Measurements from ENCODE around the gene NOXA1.

DNA sequence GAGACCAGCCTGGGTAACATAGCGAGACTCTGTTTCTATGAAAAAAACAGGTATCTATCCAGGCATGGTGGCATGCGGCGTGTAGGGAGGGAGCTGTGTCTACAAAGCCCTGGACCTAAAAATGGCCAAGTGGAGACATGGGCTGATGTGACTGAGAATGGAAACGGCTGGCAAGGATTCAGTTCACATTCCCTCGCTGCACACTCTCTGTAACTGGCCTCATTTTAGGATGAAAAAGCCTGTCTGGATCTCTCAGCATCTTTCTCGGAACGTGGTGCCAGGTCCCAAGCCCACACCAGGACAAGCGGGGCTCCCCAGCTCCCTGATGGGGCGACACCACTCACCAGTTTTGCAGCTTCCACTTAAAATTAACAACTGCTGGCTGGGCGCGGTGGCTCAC lies 13.7 kb upstream of the NOXA1 start:
- TF ChIP-seq, protein P1, sequence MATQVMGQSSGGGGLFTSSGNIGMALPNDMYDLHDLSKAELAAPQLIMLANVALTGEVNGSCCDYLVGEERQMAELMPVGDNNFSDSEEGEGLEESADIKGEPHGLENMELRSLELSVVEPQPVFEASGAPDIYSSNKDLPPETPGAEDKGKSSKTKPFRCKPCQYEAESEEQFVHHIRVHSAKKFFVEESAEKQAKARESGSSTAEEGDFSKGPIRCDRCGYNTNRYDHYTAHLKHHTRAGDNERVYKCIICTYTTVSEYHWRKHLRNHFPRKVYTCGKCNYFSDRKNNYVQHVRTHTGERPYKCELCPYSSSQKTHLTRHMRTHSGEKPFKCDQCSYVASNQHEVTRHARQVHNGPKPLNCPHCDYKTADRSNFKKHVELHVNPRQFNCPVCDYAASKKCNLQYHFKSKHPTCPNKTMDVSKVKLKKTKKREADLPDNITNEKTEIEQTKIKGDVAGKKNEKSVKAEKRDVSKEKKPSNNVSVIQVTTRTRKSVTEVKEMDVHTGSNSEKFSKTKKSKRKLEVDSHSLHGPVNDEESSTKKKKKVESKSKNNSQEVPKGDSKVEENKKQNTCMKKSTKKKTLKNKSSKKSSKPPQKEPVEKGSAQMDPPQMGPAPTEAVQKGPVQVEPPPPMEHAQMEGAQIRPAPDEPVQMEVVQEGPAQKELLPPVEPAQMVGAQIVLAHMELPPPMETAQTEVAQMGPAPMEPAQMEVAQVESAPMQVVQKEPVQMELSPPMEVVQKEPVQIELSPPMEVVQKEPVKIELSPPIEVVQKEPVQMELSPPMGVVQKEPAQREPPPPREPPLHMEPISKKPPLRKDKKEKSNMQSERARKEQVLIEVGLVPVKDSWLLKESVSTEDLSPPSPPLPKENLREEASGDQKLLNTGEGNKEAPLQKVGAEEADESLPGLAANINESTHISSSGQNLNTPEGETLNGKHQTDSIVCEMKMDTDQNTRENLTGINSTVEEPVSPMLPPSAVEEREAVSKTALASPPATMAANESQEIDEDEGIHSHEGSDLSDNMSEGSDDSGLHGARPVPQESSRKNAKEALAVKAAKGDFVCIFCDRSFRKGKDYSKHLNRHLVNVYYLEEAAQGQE (IDR thresholded peaks at IDR 0.05; ENCODE audit: borderline replicate concordance) = no peak
- TF ChIP-seq POLR2AphosphoS5 (IDR thresholded peaks at IDR 0.05) (no peak), MXI1 (conservative IDR thresholded peaks at IDR 0.05; ENCODE audit: poor library complexity, severe bottlenecking) (no peak), SMC3 (conservative IDR thresholded peaks at IDR 0.05; ENCODE audit: poor library complexity) (no peak), EZH2 (IDR thresholded peaks at IDR 0.05; ENCODE audit: borderline replicate concordance, insufficient read depth, low read length, poor library complexity, severe bottlenecking) (no peak), EP300 (conservative IDR thresholded peaks at IDR 0.05; ENCODE audit: poor library complexity, severe bottlenecking) (no peak), RAD21 (conservative IDR thresholded peaks at IDR 0.05) (no peak), TAF1 (IDR thresholded peaks at IDR 0.05; ENCODE audit: low read depth) (no peak)
- TF ChIP-seq, protein P2, sequence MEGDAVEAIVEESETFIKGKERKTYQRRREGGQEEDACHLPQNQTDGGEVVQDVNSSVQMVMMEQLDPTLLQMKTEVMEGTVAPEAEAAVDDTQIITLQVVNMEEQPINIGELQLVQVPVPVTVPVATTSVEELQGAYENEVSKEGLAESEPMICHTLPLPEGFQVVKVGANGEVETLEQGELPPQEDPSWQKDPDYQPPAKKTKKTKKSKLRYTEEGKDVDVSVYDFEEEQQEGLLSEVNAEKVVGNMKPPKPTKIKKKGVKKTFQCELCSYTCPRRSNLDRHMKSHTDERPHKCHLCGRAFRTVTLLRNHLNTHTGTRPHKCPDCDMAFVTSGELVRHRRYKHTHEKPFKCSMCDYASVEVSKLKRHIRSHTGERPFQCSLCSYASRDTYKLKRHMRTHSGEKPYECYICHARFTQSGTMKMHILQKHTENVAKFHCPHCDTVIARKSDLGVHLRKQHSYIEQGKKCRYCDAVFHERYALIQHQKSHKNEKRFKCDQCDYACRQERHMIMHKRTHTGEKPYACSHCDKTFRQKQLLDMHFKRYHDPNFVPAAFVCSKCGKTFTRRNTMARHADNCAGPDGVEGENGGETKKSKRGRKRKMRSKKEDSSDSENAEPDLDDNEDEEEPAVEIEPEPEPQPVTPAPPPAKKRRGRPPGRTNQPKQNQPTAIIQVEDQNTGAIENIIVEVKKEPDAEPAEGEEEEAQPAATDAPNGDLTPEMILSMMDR (IDR thresholded peaks at IDR 0.05; ENCODE audit: poor library complexity, severe bottlenecking) = no peak

All from neural cell (in vitro differentiated cells).